T-cell (primary cell): ENCODE results near the gene UNC79. TPM values are rescaled to one million over a fixed set of nuclear protein-coding genes. Genes with fewer than 3 reads are reported as not detected.

ENCODE experiments used
- ATAC-seq, 4 experiments: fragments of 200-7000 bp in 3 of 4; fragments of 150-1000 bp in 1 of 4; cut with Tn5 transposase; replicated peaks in 1 of 4; 1 replicate in 3 of 4; 2 replicates in 1 of 4; pipeline ENCODE4 v1.10.0; 2021; ENCODE audit warnings: moderate library complexity in 3 of 4, mild to moderate bottlenecking in 2 of 4, moderate number of reproducible peaks in 1 of 4
- CTCF ChIA-PET, 2 donors: fragments of 300-600 bp; sonication (Branson Sonifier 250); formaldehyde crosslinking; loops; one replicate each; lab custom pipeline; 2022; ENCODE audit warnings: antibody characterized with exemption in 2 of 2; lab: Charles Lee
- POLR2A ChIA-PET, 2 donors: fragments of 300-600 bp; sonication (Branson Sonifier 250); formaldehyde crosslinking; loops; one replicate each; lab custom pipeline; 2022; ENCODE audit warnings: antibody characterized with exemption in 2 of 2; lab: Charles Lee
- DNase-seq, 35 experiments: peaks; one replicate each; pipeline versions ENCODE4 v3.0.0 to v3.0.0-alpha.2; 2013 to 2023
- H3K27ac ChIP-seq: one replicate; pipeline ENCODE4 v1.5.1; 2013; ENCODE audit warnings: low read length
- H3K27me3 ChIP-seq, 2 experiments: replicated peaks in 1 of 2; 1 replicate in 1 of 2; 2 replicates in 1 of 2; pipeline versions ENCODE4 v1.6.1 to v1.7.0; 2013; ENCODE audit warnings: low read length in 1 of 2, mixed read lengths in 1 of 2; ENCODE audit not compliant: control insufficient read depth in 2 of 2, insufficient read depth in 2 of 2; ENCODE audit errors: extremely low read depth in 1 of 2
- H3K36me3 ChIP-seq, 2 donors: 1 replicate in 1 of 2; 2 replicates in 1 of 2; pipeline versions ENCODE4 v1.6.1 to v1.7.0; 2013; ENCODE audit warnings: low read length in 1 of 2; ENCODE audit not compliant: control insufficient read depth in 2 of 2, insufficient read depth in 1 of 2; ENCODE audit errors: extremely low read depth in 1 of 2
- H3K4me1 ChIP-seq, 2 experiments: 1 replicate in 1 of 2; 2 replicates in 1 of 2; pipeline versions ENCODE4 v1.6.1 to v1.7.0; 2013; ENCODE audit warnings: low read length in 2 of 2, mixed read lengths in 1 of 2; ENCODE audit not compliant: insufficient read depth in 2 of 2, control insufficient read depth in 1 of 2; ENCODE audit errors: extremely low read depth in 1 of 2
- H3K4me3 ChIP-seq, 2 donors: 1 replicate in 1 of 2; 2 replicates in 1 of 2; pipeline versions ENCODE4 v1.5.1 to v1.7.0; 2013; ENCODE audit warnings: mild to moderate bottlenecking in 2 of 2, low read length in 1 of 2, moderate library complexity in 1 of 2; ENCODE audit not compliant: control insufficient read depth in 1 of 2; ENCODE audit errors: extremely low read depth in 1 of 2
- H3K9me3 ChIP-seq: 2 replicates; pipeline ENCODE4 v1.7.0; 2013
- H3K27ac Mint-ChIP-seq, 2 donors: one replicate each; pipeline ENCODE4 v1.8.0; 2020 to 2021; ENCODE audit warnings: mild to moderate bottlenecking in 2 of 2, mixed read lengths in 2 of 2
- H3K27me3 Mint-ChIP-seq, 2 donors: one replicate each; pipeline ENCODE4 v1.8.0; 2021 to 2022; ENCODE audit warnings: mixed read lengths in 2 of 2
- H3K36me3 Mint-ChIP-seq: one replicate; pipeline ENCODE4 v1.8.0; 2021; ENCODE audit warnings: mixed read lengths
- H3K4me1 Mint-ChIP-seq, 3 donors: one replicate each; pipeline ENCODE4 v1.8.0; 2020 to 2022; ENCODE audit warnings: mixed read lengths in 3 of 3, mild to moderate bottlenecking in 1 of 3
- H3K4me3 Mint-ChIP-seq, 3 donors: one replicate each; pipeline ENCODE4 v1.8.0; 2020 to 2022; ENCODE audit warnings: mild to moderate bottlenecking in 3 of 3, mixed read lengths in 3 of 3, moderate library complexity in 3 of 3
- H3K9me3 Mint-ChIP-seq, 3 donors: one replicate each; pipeline ENCODE4 v1.8.0; 2020 to 2022; ENCODE audit warnings: mixed read lengths in 3 of 3
- WGBS: methylation state at CpG from one replicate; pipeline ENCODE4 v1.1.5; 2013; ENCODE audit warnings: missing lambda C conversion rate; ENCODE audit not compliant: insufficient coverage; 5-methylcytosine and 5-hydroxymethylcytosine counted together
- total RNA-seq, 35 experiments: library from RNA in 6 of 35; stranded (reverse) in 6 of 35; fragments of 120-200 nt in 1 of 35; gene quantifications; one replicate each; pipeline versions ENCODE4 v1.2.1 to v1.2.4 and lab custom pipeline; 2013 to 2026

Gene UNC79
- total RNA-seq, 5 donors from 2014 or later (not counting 1 experiment from before 2014, with no cell fraction given), result 0.06 to 0.07 TPM; not detected in 3

DNA sequence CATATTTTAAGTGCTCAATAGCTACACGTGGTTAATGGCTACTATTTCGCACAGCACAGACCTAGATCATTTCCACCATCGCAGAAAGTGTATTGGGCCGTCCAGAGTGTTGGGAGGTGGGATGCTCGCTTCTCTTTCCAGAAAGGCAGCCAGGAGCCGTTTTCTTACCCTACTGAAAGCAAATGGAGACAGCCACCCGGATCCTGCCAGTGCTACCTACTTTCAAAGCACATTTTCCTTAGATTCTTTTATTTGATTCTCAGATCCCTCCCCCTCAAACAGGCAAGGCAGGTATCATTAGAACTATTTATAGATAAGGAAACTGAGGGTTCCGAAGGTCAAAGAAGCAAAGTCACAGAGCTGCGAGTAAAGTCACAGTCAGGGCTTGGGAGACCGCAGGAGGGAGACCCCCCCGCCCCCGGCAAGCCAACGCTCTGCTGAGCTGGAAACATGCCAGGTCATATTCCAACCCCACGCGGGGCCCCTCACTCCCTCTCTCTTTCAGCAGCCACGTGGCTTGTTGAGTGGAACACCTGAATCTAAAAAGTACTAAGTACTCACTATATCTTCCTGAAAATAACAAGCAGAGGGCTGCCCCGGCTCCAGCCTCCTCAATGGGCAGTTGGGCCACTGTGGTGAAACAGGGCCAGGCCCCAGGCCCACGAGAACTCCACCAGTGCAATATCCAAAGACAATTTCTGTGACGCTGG, 321.4 kb downstream of the UNC79 start:
- Histone ChIP-seq H3K27ac (no peak overlapping the region), H3K4me1 (no peaks in the 10 kb centered on the region), H3K9me3 (no peaks in the 10 kb centered on the region), H3K27me3 (peaks cover 0 to 6% of the 10 kb centered on the region in 2 experiments), H3K4me3 (no peak overlapping the region), H3K36me3 (no peaks in the 10 kb centered on the region)
- ATAC-seq (no peak), DNase-seq (no peak)
- no peaks in the 10 kb centered on the region for H3K36me3 Mint-ChIP-seq
- ChIA-PET CTCF (no interaction called here), POLR2A (no interaction called here)
- H3K9me3 Mint-ChIP-seq, result no peaks in the 10 kb centered on the region
- H3K4me1 Mint-ChIP-seq, result no peaks in the 10 kb centered on the region
- no peak overlapping the region for H3K4me3 Mint-ChIP-seq
- WGBS, result 71% methylated on average over 10 of the region's 19 CpGs
- H3K27ac Mint-ChIP-seq, result no peak overlapping the region
- H3K27me3 Mint-ChIP-seq, result no peaks in the 10 kb centered on the region

- WGBS, result 100% methylated on average over 2 of the region's 4 CpGs
- Mint-ChIP-seq H3K4me1 (no peaks in the 10 kb centered on the region), H3K36me3 (no peaks in the 10 kb centered on the region), H3K9me3 (no peaks in the 10 kb centered on the region), H3K27me3 (no peaks in the 10 kb centered on the region), H3K27ac (no peak overlapping the region), H3K4me3 (no peak overlapping the region)
- H3K36me3 ChIP-seq, result no peaks in the 10 kb centered on the region
- H3K27ac ChIP-seq, result no peak overlapping the region
- no peaks in the 10 kb centered on the region for H3K4me1 ChIP-seq
- H3K9me3 ChIP-seq, result no peaks in the 10 kb centered on the region
- no peak overlapping the region for H3K4me3 ChIP-seq
- ATAC-seq, result no peak
- CTCF ChIA-PET, result interaction anchor here in 1 of 2 donors (0.5 kb wide), 1 partner anchor 16 kb away, joined by 10 read pairs; no protein-coding TSS in a partner anchor
- POLR2A ChIA-PET, result no interaction called here
- DNase-seq, result no peak
- peaks cover 0 to 6% of the 10 kb centered on the region in 2 experiments for H3K27me3 ChIP-seq
Observed at GRCh38 chr14:93752980-93753561, 322.3 kb downstream of the UNC79 start.

GRCh38 chr14:93753647-93754046, 322.9 kb downstream of the UNC79 start:
- no peaks in the 10 kb centered on the region for H3K9me3 ChIP-seq
- no peaks in the 10 kb centered on the region for H3K36me3 ChIP-seq
- H3K27me3 ChIP-seq, result peaks cover 0 to 5% of the 10 kb centered on the region in 2 experiments
- no peak overlapping the region for H3K27ac ChIP-seq
- H3K4me1 Mint-ChIP-seq, result no peaks in the 10 kb centered on the region
- ChIA-PET POLR2A (no interaction called here), CTCF (interaction anchor here in 1 of 2 donors (0.5 kb wide), 1 partner anchor 16 kb away, joined by 10 read pairs; no protein-coding TSS in a partner anchor)
- H3K27me3 Mint-ChIP-seq, result no peaks in the 10 kb centered on the region
- H3K4me1 ChIP-seq, result no peaks in the 10 kb centered on the region
- H3K4me3 ChIP-seq, result no peak overlapping the region
- no peak overlapping the region for H3K27ac Mint-ChIP-seq
- DNase-seq (no peak), ATAC-seq (no peak)
- no peaks in the 10 kb centered on the region for H3K36me3 Mint-ChIP-seq
- no peaks in the 10 kb centered on the region for H3K9me3 Mint-ChIP-seq
- no peak overlapping the region for H3K4me3 Mint-ChIP-seq
- WGBS, result 92% methylated on average over 7 of the region's 8 CpGs

DNA sequence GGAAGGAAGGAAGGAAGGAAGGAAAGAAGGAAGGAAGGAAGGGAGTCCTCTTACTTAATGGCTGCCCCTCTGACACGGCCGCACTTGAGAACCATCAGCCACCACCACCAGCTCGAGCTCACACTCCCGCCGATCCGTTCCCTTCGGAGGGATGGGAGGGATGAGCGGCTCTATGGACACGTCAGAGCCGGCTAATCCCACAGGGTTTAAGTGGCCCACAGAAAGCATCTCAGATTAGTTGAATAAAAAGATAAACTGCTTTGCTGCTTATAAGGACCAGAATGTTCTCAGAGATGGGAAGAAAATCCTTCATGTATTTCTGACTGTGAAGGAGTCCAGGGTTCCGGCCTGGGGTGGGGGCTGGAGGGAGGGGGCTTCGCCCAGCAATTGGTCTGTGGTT, 326.5 kb downstream of the UNC79 start:
- CTCF ChIA-PET, result no interaction called here
- no peaks in the 10 kb centered on the region for H3K36me3 Mint-ChIP-seq
- H3K9me3 Mint-ChIP-seq, result no peaks in the 10 kb centered on the region
- 74% methylated on average over 4 of the region's 12 CpGs for WGBS
- Histone ChIP-seq H3K9me3 (no peaks in the 10 kb centered on the region), H3K27ac (no peak overlapping the region), H3K4me3 (no peak overlapping the region), H3K36me3 (no peaks in the 10 kb centered on the region), H3K27me3 (peaks cover 0 to 18% of the 10 kb centered on the region in 2 experiments), H3K4me1 (no peaks in the 10 kb centered on the region)
- H3K4me3 Mint-ChIP-seq, result no peak overlapping the region
- POLR2A ChIA-PET, result interaction anchor here in 1 of 2 donors (0.5 kb wide), 1 partner anchor 569 kb away, joined by 3 read pairs; no protein-coding TSS in a partner anchor
- H3K27ac Mint-ChIP-seq, result no peak overlapping the region
- DNase-seq (no peak), ATAC-seq (no peak)
- peaks cover 5 to 13% of the 10 kb centered on the region in 2 donors for H3K27me3 Mint-ChIP-seq
- no peaks in the 10 kb centered on the region for H3K4me1 Mint-ChIP-seq

Other genes starting within 250 kb of the UNC79 start
- gene MOAP1, start 246.0 kb upstream of the UNC79 start, total RNA-seq, result 10 to 100 TPM; 45.1 to 96.8 (median 47.9) TPM
- gene LYSET, start 245.6 kb upstream of the UNC79 start, total RNA-seq, result 10 to 100 TPM in 4 of 5 donors, 1 to 10 TPM in 1; 7.9 to 16.9 (median 14.8) TPM
- gene GON7, start 223.9 kb upstream of the UNC79 start, total RNA-seq, result 10 to 100 TPM in 2 of 5 donors, 1 to 10 TPM in 3; 4.3 to 11.4 (median 9.2) TPM
- gene UBR7, start 223.7 kb upstream of the UNC79 start, total RNA-seq, result 10 to 100 TPM; 12.0 to 16.9 (median 14.7) TPM
- 10 to 100 TPM; 21.6 to 26.1 (median 26.0) TPM for gene BTBD7, start 97.9 kb upstream of the UNC79 start, total RNA-seq
- gene COX8C, start 83.8 kb upstream of the UNC79 start, total RNA-seq, result not detected